ENCODE data around the gene ATRAID. TPM values are rescaled to one million over a fixed set of nuclear protein-coding genes. Genes with fewer than 3 reads are reported as not detected.
A peak's percentile ranks its signal among the peaks of the same experiment; 100 is the strongest.

Gene ATRAID
- total RNA-seq, 1 experiment from 2014 or later = 104 TPM

- H3K4me1 Mint-ChIP-seq (ENCODE audit: low read depth, unreplicated experiment) = peaks cover 38% of the 10 kb centered on the region
- H3K27me3 Mint-ChIP-seq (ENCODE audit: unreplicated experiment) = no peaks in the 10 kb centered on the region
- H3K4me3 Mint-ChIP-seq (ENCODE audit: low read depth, unreplicated experiment) = peak overlapping the region; percentile 88
- TF ChIP-seq CTCF (IDR thresholded peaks at IDR 0.05; ENCODE audit: unreplicated experiment) = no peak
- H3K9me3 Mint-ChIP-seq (ENCODE audit: low read depth, unreplicated experiment) = no peaks in the 10 kb centered on the region
- no peak for DNase-seq
- peak overlapping the region; percentile 77 for H3K27ac Mint-ChIP-seq (ENCODE audit: unreplicated experiment)
- no TSS peak for BruUV-seq (replicated peaks)
- CTCF ChIA-PET = interaction anchor here (1.3 kb wide), 1 partner anchor 130 kb away, joined by 4 read pairs; the partner anchor contains the start of gene KHK
- H3K36me3 Mint-ChIP-seq (ENCODE audit: insufficient read depth, unreplicated experiment) = peaks cover 69% of the 10 kb centered on the region
- intact Hi-C loops (cut with micrococcal nuclease; ENCODE audit: unreplicated experiment) = no loop called here
Measured at GRCh38 chr2:27216416-27217137, 4.7 kb downstream of the ATRAID start.

GRCh38 chr2:27217173-27218121 is 5.6 kb downstream of the ATRAID start, which contains the start of gene CAD:
CAD (plus strand) TSS chr2:27217369; CDS start chr2:27217552, 183 bp downstream.
- CTCF ChIA-PET = interaction anchor here (0.5 to 1.3 kb wide), 3 partner anchors 13 to 130 kb away, joined by 3 to 4 read pairs (median 3); partner anchors contain the start of gene KHK
- Mint-ChIP-seq H3K4me3 (ENCODE audit: low read depth, unreplicated experiment) (peak within 1 kb of the TSS; percentile 88), H3K4me1 (ENCODE audit: low read depth, unreplicated experiment) (peaks cover 38% of the 10 kb centered on the region), H3K27me3 (ENCODE audit: unreplicated experiment) (no peaks in the 10 kb centered on the region), H3K9me3 (ENCODE audit: low read depth, unreplicated experiment) (no peaks in the 10 kb centered on the region), H3K36me3 (ENCODE audit: insufficient read depth, unreplicated experiment) (peaks cover 61% of the 10 kb centered on the region), H3K27ac (ENCODE audit: unreplicated experiment) (peak within 1 kb of the TSS; percentile 82)
- no peak for TF ChIP-seq CTCF (IDR thresholded peaks at IDR 0.05; ENCODE audit: unreplicated experiment)
- peak; percentile 90 for DNase-seq
- BruUV-seq (replicated peaks) = TSS peak; percentile 8
- intact Hi-C loops (cut with micrococcal nuclease; ENCODE audit: unreplicated experiment) = loop anchor here (1.0 kb wide), 1 partner anchor 119 kb away; no protein-coding TSS in a partner anchor

- Mint-ChIP-seq H3K27ac (ENCODE audit: unreplicated experiment) (no peak overlapping the region), H3K9me3 (ENCODE audit: low read depth, unreplicated experiment) (no peaks in the 10 kb centered on the region), H3K27me3 (ENCODE audit: unreplicated experiment) (no peaks in the 10 kb centered on the region), H3K4me1 (ENCODE audit: low read depth, unreplicated experiment) (peaks cover 33% of the 10 kb centered on the region), H3K36me3 (ENCODE audit: insufficient read depth, unreplicated experiment) (peaks cover 49% of the 10 kb centered on the region), H3K4me3 (ENCODE audit: low read depth, unreplicated experiment) (peak overlapping the region; percentile 88)
- no peak for DNase-seq
- TF ChIP-seq CTCF (IDR thresholded peaks at IDR 0.05; ENCODE audit: unreplicated experiment) = no peak
- CTCF ChIA-PET = no interaction called here
- no TSS peak for BruUV-seq (replicated peaks)
- intact Hi-C loops (cut with micrococcal nuclease; ENCODE audit: unreplicated experiment) = loop anchor here (1.0 kb wide), 1 partner anchor 120 kb away; no protein-coding TSS in a partner anchor
Measured at GRCh38 chr2:27218614-27219013, 6.8 kb downstream of the ATRAID start.

GRCh38 chr2:27219091-27219490 is 7.2 kb downstream of the ATRAID start:
- H3K4me1 Mint-ChIP-seq (ENCODE audit: low read depth, unreplicated experiment) = peaks cover 29% of the 10 kb centered on the region
- no peak for DNase-seq
- BruUV-seq (replicated peaks) = no TSS peak
- no peak overlapping the region for H3K4me3 Mint-ChIP-seq (ENCODE audit: low read depth, unreplicated experiment)
- no peak overlapping the region for H3K27ac Mint-ChIP-seq (ENCODE audit: unreplicated experiment)
- H3K9me3 Mint-ChIP-seq (ENCODE audit: low read depth, unreplicated experiment) = no peaks in the 10 kb centered on the region
- intact Hi-C loops (cut with micrococcal nuclease; ENCODE audit: unreplicated experiment) = no loop called here
- CTCF ChIA-PET = no interaction called here
- no peak for TF ChIP-seq CTCF (IDR thresholded peaks at IDR 0.05; ENCODE audit: unreplicated experiment)
- no peaks in the 10 kb centered on the region for H3K27me3 Mint-ChIP-seq (ENCODE audit: unreplicated experiment)
- H3K36me3 Mint-ChIP-seq (ENCODE audit: insufficient read depth, unreplicated experiment) = peaks cover 47% of the 10 kb centered on the region

Data from Calu3 (cell line).